GM19328 (cell line): ENCODE measurements around the gene GMEB2.
"Not testable (repeated sequence)": the region's sequence is repeated elsewhere in the genome, so short reads cannot be mapped to it uniquely, and the experiment has no call there.

Experiments
- ATAC-seq: cut with Tn5 transposase; IDR thresholded peaks from one replicate; pipeline ENCODE4 v1.9.1; 2021; ENCODE audit warnings: mild to moderate bottlenecking, moderate library complexity; ENCODE audit not compliant: unreplicated experiment

Gene GMEB2

DNA sequence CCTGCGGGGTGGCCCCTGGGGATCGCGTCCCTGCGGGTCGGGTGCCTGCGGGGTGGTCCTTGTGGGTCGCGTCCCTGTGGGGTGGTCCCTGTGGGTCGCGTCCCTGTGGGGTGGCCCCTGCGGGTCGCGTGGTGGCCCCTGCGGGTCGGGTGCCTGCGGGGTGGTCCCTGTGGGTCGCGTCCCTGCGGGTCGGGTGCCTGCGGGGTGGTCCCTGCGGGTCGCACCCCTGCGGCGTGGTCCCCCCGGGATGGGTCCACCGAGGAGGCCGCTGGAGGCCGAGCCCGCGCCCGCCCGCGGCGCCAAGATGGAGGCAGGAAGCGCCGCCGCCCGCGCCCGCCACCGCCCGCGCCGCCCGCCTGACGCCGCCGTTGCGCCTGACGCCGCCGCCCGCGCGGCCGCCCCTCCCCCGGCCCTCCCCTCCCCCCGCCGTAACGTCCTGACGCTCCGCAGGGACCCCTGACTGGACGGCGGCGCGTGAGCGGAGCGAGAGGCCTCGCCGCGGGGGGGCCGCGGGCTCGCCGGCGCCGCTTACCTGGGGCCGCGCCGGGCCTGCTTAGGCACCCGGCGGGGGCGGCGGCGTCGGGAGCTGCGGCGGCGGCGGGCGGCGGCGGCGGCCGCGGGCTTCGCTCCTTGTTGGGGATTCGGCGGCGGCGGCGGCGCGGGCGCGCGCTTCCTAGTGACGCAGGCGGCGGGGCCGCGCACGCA, at the start of gene GMEB2:
GMEB2 (minus strand) TSS at position 678 of the 705 bp plus-strand sequence. CDS start 7,704 bp downstream, outside the sequence.
- ATAC-seq: peak; percentile 40

GRCh38 chr20:63675681-63676368, 48.9 kb upstream of the GMEB2 start:
- ATAC-seq: no peak

- ATAC-seq: no peak
Measured at GRCh38 chr20:63673951-63674350, 47.0 kb upstream of the GMEB2 start.

DNA sequence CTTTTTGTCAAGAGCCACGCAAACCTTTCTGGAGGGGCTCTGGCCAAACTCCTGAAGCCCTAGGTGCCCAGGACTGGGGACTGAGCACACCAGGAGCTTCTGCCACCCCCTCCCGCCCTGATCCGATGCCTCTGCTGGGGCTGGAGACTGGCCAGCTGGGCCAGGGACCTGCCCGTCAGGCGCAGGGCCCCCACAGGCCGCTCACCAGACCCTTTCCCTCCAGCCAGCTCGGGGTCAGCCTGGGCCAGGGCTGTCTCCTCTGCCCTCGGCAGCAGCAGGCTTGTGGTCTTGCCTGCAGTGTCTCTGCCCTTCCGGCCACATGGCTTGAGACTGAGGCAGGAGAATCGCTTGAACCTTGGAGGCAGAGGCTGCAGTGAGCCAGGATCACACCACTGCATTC, 45.8 kb upstream of the GMEB2 start:
- ATAC-seq: no peak

DNA sequence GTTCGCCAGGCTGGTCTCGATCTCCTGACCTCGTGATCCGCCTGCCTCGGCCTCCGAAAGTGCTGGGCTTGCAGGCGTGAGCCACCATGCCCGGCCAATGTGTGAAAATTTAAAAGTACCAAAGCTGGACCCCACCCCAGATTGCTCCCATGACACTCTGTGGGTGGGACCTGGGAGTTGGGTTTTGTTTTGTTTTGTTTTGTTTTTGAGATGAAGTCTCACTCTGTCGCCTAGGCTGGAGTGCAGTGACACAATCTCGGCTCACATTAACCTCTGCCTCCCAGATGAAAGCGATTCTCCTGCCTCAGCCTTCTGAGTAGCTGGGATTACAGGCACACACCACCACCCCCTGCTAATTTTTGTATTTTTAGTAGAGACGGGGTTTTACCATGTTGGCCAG, 44.8 kb upstream of the GMEB2 start:
- ATAC-seq: not testable (repeated sequence)

- no peak for ATAC-seq
Measured at GRCh38 chr20:63668351-63668750, 41.5 kb upstream of the GMEB2 start.

DNA sequence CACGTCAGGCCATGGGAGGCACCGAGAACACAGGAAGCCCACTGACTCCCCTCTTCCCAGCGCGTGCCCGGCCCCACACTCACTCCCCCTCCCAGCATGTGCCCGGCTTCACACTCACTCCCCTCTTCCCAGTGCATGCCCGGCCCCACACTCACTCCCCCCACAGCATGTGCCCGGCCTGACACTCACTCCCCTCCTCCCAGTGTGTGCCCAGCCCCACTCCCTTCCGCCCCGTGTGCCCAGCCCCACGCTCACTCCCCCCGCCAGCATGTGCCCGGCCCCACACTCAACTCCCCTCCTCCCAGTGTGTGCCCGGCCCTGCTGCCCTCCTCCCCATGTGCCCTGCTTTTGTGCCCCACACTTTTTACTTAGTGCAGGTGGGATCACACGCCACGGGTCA, 41.0 kb upstream of the GMEB2 start:
- ATAC-seq: no peak

- no peak for ATAC-seq
Measured at GRCh38 chr20:63665708-63666107, 38.8 kb upstream of the GMEB2 start.

GRCh38 chr20:63664861-63665594, 38.1 kb upstream of the GMEB2 start:
- ATAC-seq: no peak

DNA sequence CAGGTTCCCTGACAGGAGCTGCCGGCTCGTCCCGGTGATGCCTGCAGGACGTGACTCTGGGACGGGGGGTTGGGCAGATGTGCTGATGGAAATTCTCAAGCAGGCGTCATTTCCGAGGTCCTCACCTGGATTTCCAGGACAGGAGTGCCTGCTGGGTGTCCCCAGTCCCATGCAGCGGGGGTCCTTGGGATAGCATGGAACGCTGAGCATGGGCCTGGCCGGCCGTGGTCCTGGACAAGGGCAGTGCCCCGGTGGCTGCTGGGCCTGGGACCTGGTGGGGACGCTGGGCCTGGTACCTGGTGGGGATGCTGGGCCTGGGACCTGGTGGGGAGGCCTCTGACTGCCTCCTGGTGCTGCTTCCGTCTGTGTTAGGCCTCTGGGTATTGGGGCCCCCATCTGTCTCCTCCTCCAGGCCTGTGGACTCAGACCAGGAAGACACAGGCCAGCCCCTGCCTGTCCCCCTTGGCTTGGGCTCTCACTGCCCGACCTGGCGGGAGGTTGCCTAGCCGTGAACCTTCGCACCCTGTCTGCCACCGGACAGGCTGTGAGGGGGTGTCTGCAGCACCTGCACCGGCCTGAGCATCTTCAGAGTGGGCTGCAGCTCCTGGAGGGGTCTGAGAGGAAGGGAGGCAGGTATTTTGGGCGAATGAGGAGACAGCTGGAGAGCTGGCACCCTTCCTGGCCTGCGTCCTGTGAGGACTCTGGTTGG, 37.4 kb upstream of the GMEB2 start:
- ATAC-seq: no peak

- no peak for ATAC-seq
Measured at GRCh38 chr20:63663332-63664066, 36.6 kb upstream of the GMEB2 start.

DNA sequence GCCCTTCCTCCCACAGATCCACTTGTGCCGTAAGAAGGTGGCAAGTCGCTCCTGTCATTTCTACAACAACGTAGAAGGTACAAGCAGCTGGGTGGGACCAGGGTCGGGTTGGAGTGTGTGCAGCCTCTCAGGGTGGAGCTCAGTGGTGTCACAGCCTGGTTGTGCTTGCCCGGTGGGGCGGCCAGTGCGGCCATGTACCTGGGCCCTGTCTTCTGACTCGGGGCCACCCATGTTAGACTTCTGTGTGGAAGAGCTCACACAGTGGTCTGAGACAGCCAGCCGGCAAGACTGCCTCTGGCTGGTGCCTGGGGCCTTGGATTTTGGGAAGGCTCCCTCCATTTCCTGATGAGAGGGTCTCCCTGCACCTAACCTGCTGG, 35.9 kb upstream of the GMEB2 start:
- no peak for ATAC-seq

DNA sequence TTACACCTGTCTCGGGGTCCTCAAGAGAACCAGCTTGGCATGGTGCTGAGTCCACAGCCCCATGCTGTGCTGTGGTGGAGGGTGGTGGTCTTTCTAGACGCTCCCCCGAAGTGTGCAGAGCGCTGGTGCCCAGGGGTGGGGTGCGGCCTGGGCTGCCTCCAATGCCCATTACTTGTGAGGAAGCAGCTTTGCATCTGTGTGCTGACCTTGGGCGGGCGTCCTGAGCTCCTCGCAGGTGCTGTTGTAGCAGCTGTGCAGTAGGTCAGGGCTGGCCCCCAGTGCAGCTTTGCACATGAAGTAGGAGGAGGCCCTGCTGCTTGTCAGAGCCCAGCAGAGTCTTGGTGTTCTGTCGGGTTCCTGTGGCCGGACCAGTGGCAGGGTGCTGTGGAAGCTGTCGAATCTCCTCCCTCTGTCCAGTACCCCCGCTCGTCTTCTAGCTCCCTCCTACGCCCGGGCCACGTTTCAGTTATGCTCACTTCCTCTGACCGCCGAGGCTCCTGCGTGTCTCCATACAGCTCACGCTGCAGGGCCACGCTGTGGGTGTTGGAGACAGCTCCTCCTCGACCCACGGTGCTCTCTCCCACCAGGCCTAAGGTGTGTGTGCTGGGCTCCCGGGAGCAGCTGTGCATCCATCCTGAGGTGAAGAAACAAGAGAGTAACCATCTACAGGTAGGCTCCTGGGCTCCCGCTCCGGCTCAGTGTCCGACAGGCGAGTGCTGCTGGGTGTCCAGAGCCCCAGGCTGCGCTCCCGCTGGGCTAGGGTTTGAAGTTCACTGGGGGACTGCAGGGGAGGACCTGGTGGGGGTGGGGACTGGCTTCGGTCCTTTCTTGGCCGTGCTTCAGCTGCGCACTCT, 35.3 kb upstream of the GMEB2 start:
- ATAC-seq: no peak

DNA sequence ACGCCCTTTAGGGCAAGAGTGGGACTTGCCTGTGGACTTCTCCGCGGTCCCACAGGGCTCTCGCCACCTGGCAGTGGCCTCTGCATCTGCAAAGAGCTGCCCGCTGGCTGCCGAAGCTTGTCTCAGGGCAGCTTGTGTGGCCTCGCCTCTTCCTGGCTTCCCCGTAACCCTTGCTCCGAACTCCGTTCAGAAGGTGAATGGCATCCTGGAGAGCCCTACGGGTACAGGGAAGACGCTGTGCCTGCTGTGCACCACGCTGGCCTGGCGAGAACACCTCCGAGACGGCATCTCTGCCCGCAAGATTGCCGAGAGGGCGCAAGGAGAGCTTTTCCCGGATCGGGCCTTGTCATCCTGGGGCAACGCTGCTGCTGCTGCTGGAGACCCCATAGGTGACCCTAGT, 34.2 kb upstream of the GMEB2 start:
- ATAC-seq: no peak

- no peak for ATAC-seq
Measured at GRCh38 chr20:63660622-63661021, 33.7 kb upstream of the GMEB2 start.

- not testable (repeated sequence) for ATAC-seq
Measured at GRCh38 chr20:63660174-63660573, 33.3 kb upstream of the GMEB2 start.

DNA sequence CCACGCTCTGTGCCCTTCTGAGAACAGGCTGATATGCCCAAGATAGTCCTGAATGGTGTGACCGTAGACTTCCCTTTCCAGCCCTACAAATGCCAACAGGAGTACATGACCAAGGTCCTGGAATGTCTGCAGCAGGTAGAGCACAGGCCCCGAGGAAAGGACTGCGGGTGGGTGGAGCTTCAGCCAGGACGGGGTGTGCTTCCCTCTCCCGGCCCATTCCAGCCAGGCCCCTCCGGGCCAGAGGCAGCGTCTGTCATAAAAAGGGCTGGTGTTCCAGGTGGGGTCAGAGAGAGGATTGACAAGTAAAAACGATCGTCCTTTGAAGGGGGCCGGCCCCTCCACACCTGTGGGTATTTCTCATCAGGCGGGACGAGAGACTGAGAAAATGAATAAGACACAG, 32.5 kb upstream of the GMEB2 start:
- ATAC-seq: no peak

DNA sequence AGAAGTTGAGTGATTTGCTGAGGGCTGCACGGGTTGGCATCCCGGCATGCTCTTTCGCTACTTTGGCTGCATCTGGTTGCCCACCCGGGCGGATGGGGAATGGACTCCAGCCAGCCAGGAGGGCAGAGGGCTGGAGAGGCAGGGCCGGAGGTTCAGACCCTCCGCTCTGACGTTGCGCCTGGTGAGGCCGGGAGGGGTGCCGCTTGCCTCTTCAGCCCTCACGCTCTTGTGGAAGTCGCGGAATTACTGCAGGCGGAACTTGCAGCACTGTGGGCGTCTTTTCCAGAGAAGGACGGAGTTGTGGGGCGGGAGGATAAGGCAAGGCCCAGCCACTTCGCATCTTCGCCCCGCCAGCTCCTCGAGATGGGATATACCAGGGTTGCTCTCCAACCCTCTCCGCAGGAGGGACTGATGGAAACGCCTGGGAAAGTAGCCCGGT, 31.9 kb upstream of the GMEB2 start:
- peak; percentile 11 for ATAC-seq

- ATAC-seq: peak; percentile 84
Measured at GRCh38 chr20:63657937-63658748, 31.2 kb upstream of the GMEB2 start, which contains the start of gene RTEL1. Gene RTEL1 (plus strand): TSS chr20:63658312. CDS start chr20:63659403, 1,091 bp downstream.
